Right renal cortex interstitium (tissue), 3 donors: Measurements from ENCODE around the gene CYP27B1. TPM values are rescaled to one million over a fixed set of nuclear protein-coding genes. Genes with fewer than 3 reads are reported as not detected.

Experiments used
- polyA plus RNA-seq, 3 donors: library from polyadenylated mRNA; unstranded; fragments of 120-200 nt; gene quantifications; one replicate each; pipeline ENCODE4 v1.2.1, GENCODE V29; 2013; ENCODE audit not compliant: insufficient read length in 3 of 3

Gene CYP27B1
- polyA plus RNA-seq, 3 donors, result 0.80 to 1.0 (median 0.82) TPM

Other genes starting within 250 kb of the CYP27B1 start
- 10 to 100 TPM; 33.8 to 35.7 (median 35.3) TPM for gene DDIT3, start 246.6 kb downstream of the CYP27B1 start, polyA plus RNA-seq
- 10 to 100 TPM; 36.8 to 44.8 (median 41.6) TPM for gene MBD6, start 244.3 kb downstream of the CYP27B1 start, polyA plus RNA-seq
- 100 to 1,000 TPM; 163 to 179 (median 165) TPM for gene DCTN2, start 219.9 kb downstream of the CYP27B1 start, polyA plus RNA-seq
- under 1 TPM; 0.31 to 0.39 (median 0.32) TPM for gene KIF5A, start 217.0 kb downstream of the CYP27B1 start, polyA plus RNA-seq
- 10 to 100 TPM; 43.6 to 47.5 (median 44.8) TPM for gene PIP4K2C, start 175.9 kb downstream of the CYP27B1 start, polyA plus RNA-seq
- gene DTX3, start 162.3 kb downstream of the CYP27B1 start, polyA plus RNA-seq, result 10 to 100 TPM; 44.4 to 51.8 (median 47.0) TPM
- 10 to 100 TPM; 26.7 to 31.4 (median 27.8) TPM for gene ARHGEF25, start 155.6 kb downstream of the CYP27B1 start, polyA plus RNA-seq
- gene B4GALNT1, start 133.9 kb downstream of the CYP27B1 start, polyA plus RNA-seq, result under 1 TPM; 0.37 to 0.75 (median 0.64) TPM
- gene OS9, start 72.9 kb downstream of the CYP27B1 start, polyA plus RNA-seq, result 100 to 1,000 TPM; 225 to 234 (median 233) TPM
- 1 to 10 TPM in 2 of 3 donors, under 1 TPM in 1; 0.68 to 1.9 (median 1.2) TPM for gene AGAP2, start 28.3 kb downstream of the CYP27B1 start, polyA plus RNA-seq
- gene TSPAN31, start 22.0 kb downstream of the CYP27B1 start, polyA plus RNA-seq, result 100 to 1,000 TPM in 2 of 3 donors, 10 to 100 TPM in 1; 97.4 to 110 (median 109) TPM
- gene CDK4, start 14.8 kb downstream of the CYP27B1 start, polyA plus RNA-seq, result 100 to 1,000 TPM; 219 to 251 (median 232) TPM
- 10 to 100 TPM; 15.6 to 18.0 (median 15.6) TPM for gene MARCHF9, start 12.0 kb downstream of the CYP27B1 start, polyA plus RNA-seq
- 10 to 100 TPM; 31.6 to 33.1 (median 33.0) TPM for gene METTL1, start 5.0 kb upstream of the CYP27B1 start, polyA plus RNA-seq
- gene EEF1AKMT3, start 5.5 kb upstream of the CYP27B1 start, polyA plus RNA-seq, result 10 to 100 TPM; 10.1 to 12.5 (median 11.7) TPM
- gene TSFM, start 15.7 kb upstream of the CYP27B1 start, polyA plus RNA-seq, result 10 to 100 TPM; 36.3 to 45.5 (median 42.2) TPM
- 1 to 10 TPM; 7.3 to 7.7 (median 7.4) TPM for gene AVIL, start 51.7 kb upstream of the CYP27B1 start, polyA plus RNA-seq
- gene CTDSP2, start 79.7 kb upstream of the CYP27B1 start, polyA plus RNA-seq, result 100 to 1,000 TPM; 258 to 263 (median 262) TPM
- gene ATP23, start 174.5 kb upstream of the CYP27B1 start, polyA plus RNA-seq, result 10 to 100 TPM in 2 of 3 donors, 1 to 10 TPM in 1; 8.5 to 13.3 (median 12.8) TPM